DOHH2 (cell line): Measurements from ENCODE around the gene ARFGAP2.

Source experiments
- H3F3A ChIP-seq: fragments of 200-600 bp; sonication (generic), shearing (Covaris generic); 2 replicates; pipeline ENCODE4 v1.6.0; 2016; ENCODE audit warnings: antibody characterized with exemption, mild to moderate bottlenecking; ENCODE audit not compliant: control insufficient read depth, insufficient read depth
- H3K27ac ChIP-seq: fragments of 200-600 bp; sonication (generic); 2 replicates; pipeline ENCODE4 v1.5.1; 2014; ENCODE audit warnings: low read depth, mild to moderate bottlenecking, low read length, moderate library complexity
- H3K27me3 ChIP-seq: fragments of 200-600 bp; sonication (generic); 2 replicates; pipeline ENCODE4 v1.6.1; 2014; ENCODE audit warnings: mild to moderate bottlenecking, low read length, mixed read lengths; ENCODE audit not compliant: control insufficient read depth
- H3K36me3 ChIP-seq: fragments of 200-600 bp; sonication (generic); 2 replicates; pipeline ENCODE4 v1.6.1; 2014; ENCODE audit warnings: mild to moderate bottlenecking, low read length, moderate library complexity, mixed read lengths; ENCODE audit not compliant: control insufficient read depth
- H3K4me1 ChIP-seq: fragments of 200-600 bp; sonication (generic); 2 replicates; pipeline ENCODE4 v1.6.1; 2014; ENCODE audit warnings: mild to moderate bottlenecking, low read length, mixed read lengths; ENCODE audit not compliant: control insufficient read depth
- H3K4me2 ChIP-seq: fragments of 200-600 bp; sonication (generic); 2 replicates; pipeline ENCODE4 v1.6.0; 2014; ENCODE audit warnings: mild to moderate bottlenecking, low read length, moderate library complexity
- H3K4me3 ChIP-seq: fragments of 200-600 bp; sonication (generic); 2 replicates; pipeline ENCODE4 v1.5.1; 2014; ENCODE audit warnings: mild to moderate bottlenecking, low read length, mixed read lengths
- H3K79me2 ChIP-seq: fragments of 200-600 bp; sonication (generic); 2 replicates; pipeline ENCODE4 v1.6.1; 2014; ENCODE audit warnings: mild to moderate bottlenecking, low read length, mixed read lengths; ENCODE audit not compliant: control insufficient read depth
- H3K9me2 ChIP-seq: fragments of 200-600 bp; sonication (generic); replicated peaks from 2 replicates; pipeline ENCODE4 v1.6.1; 2014; ENCODE audit warnings: mild to moderate bottlenecking, low read length, mixed read lengths; ENCODE audit not compliant: control insufficient read depth
- H3K9me3 ChIP-seq: fragments of 200-600 bp; sonication (generic); 2 replicates; pipeline ENCODE4 v1.6.1; 2014; ENCODE audit warnings: antibody characterized with exemption, low read length, mixed read lengths; ENCODE audit not compliant: control insufficient read depth, insufficient read depth
- H4K20me1 ChIP-seq: fragments of 200-600 bp; sonication (generic); 2 replicates; pipeline ENCODE4 v1.6.0; 2014; ENCODE audit warnings: low read depth, mild to moderate bottlenecking, antibody characterized with exemption, low read length, moderate library complexity; ENCODE audit not compliant: control insufficient read depth, insufficient read depth
- CTCF ChIP-seq: fragments of 200-600 bp; sonication (generic); IDR thresholded peaks from one replicate; pipeline ENCODE4 v1.5.1; 2014; ENCODE audit warnings: antibody characterized with exemption, mild to moderate bottlenecking, low read depth, low read length; ENCODE audit not compliant: poor library complexity, severe bottlenecking
- EZH2phosphoT487 ChIP-seq: fragments of 200-600 bp; sonication (generic); IDR thresholded peaks from 2 replicates; pipeline ENCODE4 v1.6.1; 2017; ENCODE audit warnings: borderline replicate concordance, mild to moderate bottlenecking, antibody characterized with exemption, low read length, moderate library complexity, mixed read lengths

Gene ARFGAP2

GRCh38 chr11:47178737-47179654 lies 2.3 kb upstream of the ARFGAP2 start:
- Histone ChIP-seq H3K4me3 (no peak overlapping the region), H3K36me3 (peaks cover 23% of the 10 kb centered on the region), H3K27ac (no peak overlapping the region), H3K4me2 (no peak overlapping the region), H3K27me3 (no peaks in the 10 kb centered on the region), H3K79me2 (peaks cover 26% of the 10 kb centered on the region), H4K20me1 (peaks cover under 1% of the 10 kb centered on the region; the same call in 1 of the 2 replicates), H3K9me3 (no peaks in the 10 kb centered on the region), H3F3A (no peaks in the 10 kb centered on the region), H3K4me1 (peaks cover 20% of the 10 kb centered on the region), H3K9me2 (no peaks in the 10 kb centered on the region)
- TF ChIP-seq CTCF: no peak
- no peak for TF ChIP-seq EZH2phosphoT487

DNA sequence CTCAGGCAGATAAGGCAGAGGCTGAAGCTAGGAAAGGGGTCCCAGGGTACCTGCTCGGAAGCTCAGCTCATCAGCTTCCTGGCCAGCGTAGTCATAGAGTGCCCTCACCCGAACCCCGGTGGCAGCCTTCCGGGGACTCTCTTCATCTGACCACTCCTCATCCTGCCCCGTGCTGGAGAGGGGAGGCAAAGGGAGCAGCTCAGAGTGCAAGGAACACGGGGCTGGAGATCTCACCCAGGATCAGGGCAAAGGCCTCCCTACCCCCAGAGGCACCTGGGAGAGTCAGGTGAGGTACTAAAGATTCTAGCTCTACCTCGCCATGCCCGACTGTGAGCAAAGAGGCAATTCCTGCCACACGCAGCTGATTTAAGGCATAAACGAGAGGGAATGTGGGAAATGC lies 1.6 kb upstream of the ARFGAP2 start:
- Histone ChIP-seq H3K27ac (no peak overlapping the region), H3K4me3 (no peak overlapping the region), H3K9me2 (no peaks in the 10 kb centered on the region), H3F3A (no peaks in the 10 kb centered on the region), H3K79me2 (peaks cover 33% of the 10 kb centered on the region), H3K9me3 (no peaks in the 10 kb centered on the region), H3K4me1 (peaks cover 20% of the 10 kb centered on the region), H3K27me3 (no peaks in the 10 kb centered on the region), H3K4me2 (no peak overlapping the region), H4K20me1 (peaks cover 4% of the 10 kb centered on the region; the same call in 1 of the 2 replicates), H3K36me3 (peaks cover 30% of the 10 kb centered on the region)
- TF ChIP-seq EZH2phosphoT487 (no peak), CTCF (no peak)

GRCh38 chr11:47177846-47178245 lies 1.2 kb upstream of the ARFGAP2 start:
- H3K27ac ChIP-seq: peak overlapping the region; percentile 68
- H4K20me1 ChIP-seq: peaks cover 4% of the 10 kb centered on the region; the same call in 1 of the 2 replicates
- H3K4me1 ChIP-seq: peaks cover 20% of the 10 kb centered on the region
- H3F3A ChIP-seq: no peaks in the 10 kb centered on the region
- H3K27me3 ChIP-seq: no peaks in the 10 kb centered on the region
- H3K9me3 ChIP-seq: no peaks in the 10 kb centered on the region
- no peaks in the 10 kb centered on the region for H3K9me2 ChIP-seq
- peak overlapping the region; percentile 95 for H3K4me2 ChIP-seq
- H3K36me3 ChIP-seq: peaks cover 35% of the 10 kb centered on the region
- TF ChIP-seq CTCF: no peak
- peaks cover 38% of the 10 kb centered on the region for H3K79me2 ChIP-seq
- peak overlapping the region; percentile 81 for H3K4me3 ChIP-seq
